Hepatic stellate cell (primary cell): ENCODE results near the gene TFDP3.

Experiments
- DNase-seq: peaks from one replicate; pipeline ENCODE4 v3.0.0; 2011; ENCODE audit warnings: low spot score

TFDP3 gene

DNA sequence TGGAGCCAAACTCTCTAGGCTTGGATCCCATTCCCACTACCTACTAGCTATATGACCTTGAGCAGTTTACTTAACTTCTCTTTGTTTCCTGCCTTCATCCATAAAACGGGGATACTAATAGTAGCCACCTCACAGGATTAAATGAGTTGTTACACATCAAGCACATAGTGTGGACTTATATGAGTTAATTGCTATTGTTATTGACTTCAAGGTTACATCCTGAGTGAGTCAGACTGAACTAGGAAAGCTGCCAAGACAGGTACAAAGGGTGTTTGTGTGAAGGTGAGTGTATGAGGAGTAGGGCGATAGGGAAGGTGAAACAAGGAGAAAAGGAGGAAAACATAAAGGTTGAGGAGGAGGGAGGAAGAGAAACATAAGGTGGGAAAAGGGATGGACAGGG is 32.2 kb downstream of the TFDP3 start:
- DNase-seq: no peak

DNA sequence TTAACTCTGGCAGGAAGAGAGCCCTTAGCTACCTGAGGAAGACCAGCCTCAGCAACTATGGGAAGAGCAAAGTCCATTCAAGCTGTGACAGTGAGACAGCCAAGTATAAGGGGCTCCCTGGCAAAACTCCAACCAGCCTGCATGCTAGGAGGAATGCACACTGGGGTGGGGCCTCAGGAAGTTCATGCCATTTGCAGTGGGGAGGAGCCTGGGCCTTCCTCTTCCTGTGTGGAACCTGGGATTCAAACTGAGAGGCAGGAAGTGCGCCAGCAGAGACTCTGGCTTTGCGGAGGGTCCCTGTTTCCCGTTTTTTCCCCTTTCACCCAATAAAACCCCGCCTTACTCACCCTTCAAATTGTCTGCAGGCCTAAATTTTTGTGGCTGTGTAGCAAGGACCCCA is 33.0 kb downstream of the TFDP3 start:
- DNase-seq: no peak

DNA sequence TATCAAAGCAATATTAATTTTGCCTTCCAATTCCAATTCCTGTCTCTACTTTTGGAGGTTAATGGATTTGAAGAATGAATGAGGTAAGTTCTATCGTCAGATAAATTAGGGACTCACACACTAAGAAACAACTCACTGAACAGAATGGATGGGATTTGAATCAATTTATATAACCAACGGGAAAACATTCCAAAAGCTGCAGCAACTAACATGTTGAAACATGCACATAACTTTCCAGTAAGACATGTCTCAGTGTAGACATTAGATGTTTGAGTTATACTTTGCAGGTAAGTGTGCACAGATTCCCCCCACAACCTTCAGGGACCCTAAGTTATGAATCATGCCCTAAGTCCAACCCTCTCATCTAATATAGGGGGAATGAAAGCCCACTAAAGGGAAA is 34.3 kb downstream of the TFDP3 start:
- no peak for DNase-seq

DNA sequence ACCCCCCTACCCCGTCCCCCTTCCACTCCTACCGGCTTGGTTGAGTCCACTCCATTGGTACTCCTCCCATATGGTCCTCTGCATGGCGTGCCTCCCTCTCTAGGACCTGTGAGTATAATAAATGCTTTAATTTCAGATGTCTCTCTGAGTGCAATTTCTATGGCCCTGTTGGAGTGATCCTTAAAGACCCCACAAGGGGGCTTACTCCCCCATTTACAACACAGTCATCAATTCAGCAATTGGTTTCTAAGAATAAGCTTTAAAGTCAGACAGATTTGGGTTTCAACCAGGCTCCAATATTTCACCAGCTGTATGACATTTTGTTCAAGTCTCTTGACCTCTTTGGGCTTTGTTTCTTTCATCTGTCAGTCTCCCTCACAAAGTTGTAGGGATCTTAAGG is 38.7 kb downstream of the TFDP3 start:
- DNase-seq: no peak

DNA sequence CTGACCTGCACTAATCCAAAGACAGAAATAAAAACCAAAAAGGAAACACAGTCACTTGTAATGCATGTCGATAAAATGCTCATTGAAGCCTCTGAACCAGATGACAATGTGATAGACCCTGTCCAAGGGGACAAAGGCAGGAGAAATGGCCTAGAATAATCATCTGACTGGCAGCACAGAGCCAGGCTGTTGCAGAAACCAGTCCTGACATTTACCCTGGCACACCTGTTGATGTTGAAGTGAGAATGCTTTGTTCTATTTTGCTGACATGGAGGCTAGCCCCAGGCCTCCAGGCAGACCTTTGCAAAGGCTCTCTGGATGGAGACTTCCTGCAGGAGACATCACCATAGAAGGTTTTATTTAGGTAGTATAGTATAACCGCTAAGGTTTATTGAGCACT is 41.0 kb downstream of the TFDP3 start:
- DNase-seq: no peak

DNA sequence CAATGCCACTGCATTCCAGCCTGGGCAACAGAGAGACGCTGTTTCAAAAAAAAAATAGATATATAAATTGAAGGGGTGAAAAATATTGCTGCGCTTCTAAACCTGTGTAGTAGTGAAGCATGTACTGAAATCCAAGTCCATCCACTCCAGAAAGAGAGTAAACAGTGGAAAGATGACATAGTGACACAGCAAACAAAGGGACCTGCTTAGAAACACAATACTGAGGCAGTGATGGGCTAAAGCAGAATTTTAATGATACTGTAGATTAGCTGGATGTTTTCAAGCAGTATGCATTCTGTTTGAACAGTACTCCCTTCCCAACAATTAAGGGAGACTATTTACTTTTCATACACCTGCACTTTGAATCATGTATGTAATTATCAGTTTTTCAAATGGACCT is 42.5 kb downstream of the TFDP3 start:
- no peak for DNase-seq

DNA sequence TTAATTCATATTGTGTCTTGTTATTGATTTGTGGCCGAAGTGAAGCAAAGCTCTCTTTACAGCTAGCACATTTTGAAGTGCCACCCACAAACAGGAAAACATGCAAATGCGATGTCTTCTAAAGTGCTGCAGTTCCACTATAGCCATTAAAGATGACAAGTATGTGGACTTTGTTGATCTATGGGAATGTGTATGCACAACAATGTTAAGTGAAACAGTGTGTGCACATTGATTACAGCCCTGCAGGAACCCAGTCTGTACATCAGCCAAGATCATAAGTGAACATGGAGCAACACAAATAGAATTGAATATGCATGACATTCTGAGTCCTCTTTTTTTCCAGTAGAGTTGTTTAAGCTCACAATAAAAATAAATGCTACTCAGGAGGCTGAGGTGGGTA is 43.0 kb downstream of the TFDP3 start:
- DNase-seq: no peak

DNA sequence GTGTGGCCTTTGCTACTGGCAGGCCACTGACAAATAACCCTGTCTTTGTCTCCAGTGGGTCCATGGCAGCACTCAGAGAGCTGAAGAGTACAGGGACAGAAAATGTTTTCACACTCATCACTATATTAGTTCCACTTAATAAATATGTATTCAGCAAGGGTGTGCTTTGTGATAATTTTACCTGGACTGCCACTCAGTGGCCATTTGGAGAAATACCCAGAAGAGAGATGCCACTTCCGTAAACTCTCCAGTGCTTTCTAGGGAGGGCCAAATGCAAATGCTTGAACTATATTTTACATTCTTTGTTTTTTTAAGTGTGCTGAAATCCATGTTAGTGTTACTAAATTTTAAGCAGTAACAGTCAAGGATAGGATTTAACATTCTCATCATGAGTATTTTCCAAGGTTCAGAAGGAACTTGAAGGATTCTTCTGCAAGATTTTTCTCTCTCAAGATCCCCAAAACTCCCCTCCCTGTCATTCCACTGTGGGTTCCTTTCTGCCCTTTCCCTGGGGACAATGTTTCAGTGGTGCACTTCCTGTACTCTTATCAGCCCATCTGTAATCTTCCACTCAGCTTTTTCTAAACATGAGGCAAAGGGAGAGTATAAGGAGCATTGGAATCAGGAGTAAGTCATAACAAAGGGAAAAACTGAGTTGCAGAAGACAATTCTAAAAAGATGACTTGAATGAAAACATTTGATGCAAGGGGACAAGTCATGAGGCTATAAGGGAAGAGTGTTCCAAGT is 46.0 kb downstream of the TFDP3 start:
- DNase-seq: no peak
